ENCODE data around the gene TREML2. TPM values are rescaled to one million over a fixed set of nuclear protein-coding genes. Genes with fewer than 3 reads are reported as not detected.

The TREML2 gene
- total RNA-seq, 1 donor from 2014 or later: not detected

- Histone ChIP-seq H3K9me3 (no peaks in the 10 kb centered on the region), H3K4me3 (no peak overlapping the region), H3K27ac (no peak overlapping the region), H3K36me3 (no peaks in the 10 kb centered on the region), H3K27me3 (no peaks in the 10 kb centered on the region), H3K4me1 (no peaks in the 10 kb centered on the region)
- DNase-seq (ENCODE audit: low spot score in 2 of 2): no peak
- no peak for TF ChIP-seq CTCF (IDR thresholded peaks at IDR 0.05)
- intact Hi-C loops (cut with DNase I): no loop called here
Measured at GRCh38 chr6:41179163-41179562, 21.8 kb downstream of the TREML2 start.

- Histone ChIP-seq H3K27me3 (no peaks in the 10 kb centered on the region), H3K36me3 (no peaks in the 10 kb centered on the region), H3K4me3 (no peak overlapping the region), H3K4me1 (no peaks in the 10 kb centered on the region), H3K27ac (no peak overlapping the region), H3K9me3 (no peaks in the 10 kb centered on the region)
- intact Hi-C loops (cut with DNase I): no loop called here
- DNase-seq (ENCODE audit: low spot score in 2 of 2): no peak
- no peak for TF ChIP-seq CTCF (IDR thresholded peaks at IDR 0.05)
Measured at GRCh38 chr6:41177695-41178094, 23.3 kb downstream of the TREML2 start.

GRCh38 chr6:41177287-41177686 lies 23.7 kb downstream of the TREML2 start:
- TF ChIP-seq CTCF (IDR thresholded peaks at IDR 0.05): no peak
- Histone ChIP-seq H3K27ac (no peak overlapping the region), H3K4me3 (no peak overlapping the region), H3K27me3 (no peaks in the 10 kb centered on the region), H3K9me3 (no peaks in the 10 kb centered on the region), H3K4me1 (no peaks in the 10 kb centered on the region), H3K36me3 (no peaks in the 10 kb centered on the region)
- no peak for DNase-seq (ENCODE audit: low spot score in 2 of 2)
- intact Hi-C loops (cut with DNase I): no loop called here

GRCh38 chr6:41176189-41176588 lies 24.8 kb downstream of the TREML2 start:
- Histone ChIP-seq H3K27ac (no peak overlapping the region), H3K4me1 (no peaks in the 10 kb centered on the region), H3K27me3 (no peaks in the 10 kb centered on the region), H3K36me3 (no peaks in the 10 kb centered on the region), H3K9me3 (no peaks in the 10 kb centered on the region), H3K4me3 (no peak overlapping the region)
- DNase-seq (ENCODE audit: low spot score in 2 of 2): peak in 1 of 2 donors; percentile 30
- intact Hi-C loops (cut with DNase I): no loop called here
- no peak for TF ChIP-seq CTCF (IDR thresholded peaks at IDR 0.05)

- no peak for TF ChIP-seq CTCF (IDR thresholded peaks at IDR 0.05)
- Histone ChIP-seq H3K36me3 (no peaks in the 10 kb centered on the region), H3K4me1 (no peaks in the 10 kb centered on the region), H3K4me3 (no peak overlapping the region), H3K27ac (no peak overlapping the region), H3K27me3 (no peaks in the 10 kb centered on the region), H3K9me3 (no peaks in the 10 kb centered on the region)
- intact Hi-C loops (cut with DNase I): no loop called here
- DNase-seq (ENCODE audit: low spot score in 2 of 2): no peak
Measured at GRCh38 chr6:41175084-41175483, 25.9 kb downstream of the TREML2 start.

GRCh38 chr6:41174610-41175009 lies 26.3 kb downstream of the TREML2 start:
- Histone ChIP-seq H3K9me3 (no peaks in the 10 kb centered on the region), H3K4me1 (no peaks in the 10 kb centered on the region), H3K27ac (no peak overlapping the region), H3K4me3 (no peak overlapping the region), H3K36me3 (no peaks in the 10 kb centered on the region), H3K27me3 (no peaks in the 10 kb centered on the region)
- TF ChIP-seq CTCF (IDR thresholded peaks at IDR 0.05): no peak
- no peak for DNase-seq (ENCODE audit: low spot score in 2 of 2)
- intact Hi-C loops (cut with DNase I): no loop called here

Measured in ascending aorta (tissue), 2 donors.